ENCODE results near the gene EBPL.
"Not testable (repeated sequence)": the region's sequence is repeated elsewhere in the genome, so short reads cannot be mapped to it uniquely, and the experiment has no call there.

EBPL gene

GRCh38 chr13:49632156-49632555 is 59.1 kb downstream of the EBPL start:
- no peak for DNase-seq

DNA sequence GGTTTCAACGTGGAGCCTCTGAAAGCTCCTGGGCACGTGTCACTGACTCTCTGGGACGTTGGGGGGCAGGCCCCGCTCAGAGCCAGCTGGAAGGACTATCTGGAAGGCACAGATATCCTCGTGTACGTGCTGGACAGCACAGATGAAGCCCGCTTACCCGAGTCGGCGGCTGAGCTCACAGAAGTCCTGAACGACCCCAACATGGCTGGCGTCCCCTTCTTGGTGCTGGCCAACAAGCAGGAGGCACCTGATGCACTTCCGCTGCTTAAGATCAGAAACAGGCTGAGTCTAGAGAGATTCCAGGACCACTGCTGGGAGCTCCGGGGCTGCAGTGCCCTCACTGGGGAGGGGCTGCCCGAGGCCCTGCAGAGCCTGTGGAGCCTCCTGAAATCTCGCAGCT is 60.7 kb downstream of the EBPL start:
- DNase-seq, result no peak

- DNase-seq, result no peak
These were observed 61.3 kb downstream of the EBPL start for GRCh38 chr13:49629947-49630346.

DNA sequence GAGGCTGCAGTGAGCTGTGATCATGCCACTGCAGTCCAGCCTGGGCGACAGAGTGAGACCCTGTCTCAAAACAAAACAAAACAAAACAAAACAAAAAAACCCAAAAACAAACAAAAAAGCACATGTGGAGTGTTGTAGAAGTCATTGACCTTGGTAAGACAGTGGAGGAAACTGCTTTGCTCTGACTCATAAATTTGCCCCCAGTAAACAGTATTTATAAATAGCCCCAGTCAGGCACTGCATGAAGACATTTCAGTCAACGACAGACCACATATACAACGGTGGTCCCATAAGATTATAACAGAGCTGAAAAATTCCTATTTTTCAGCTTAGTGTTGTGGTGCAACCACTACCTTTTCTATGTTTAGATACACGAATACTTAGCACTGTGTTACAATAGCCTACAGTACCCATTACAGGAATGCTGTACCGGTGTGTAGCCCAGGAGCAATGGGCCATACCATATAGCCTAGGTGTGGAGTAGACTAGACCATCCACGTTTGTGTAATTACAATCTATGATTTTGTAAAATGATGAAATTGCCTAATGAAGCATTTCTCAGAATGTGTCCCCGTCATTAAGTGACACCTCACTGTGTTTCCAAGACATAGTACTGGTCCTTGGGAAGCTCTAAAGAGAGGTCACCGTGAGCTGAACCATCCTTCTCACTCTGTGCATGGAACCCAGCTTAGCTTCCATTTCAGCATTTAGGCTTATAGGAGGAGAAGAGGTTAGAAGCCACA is 61.9 kb downstream of the EBPL start:
- no peak for DNase-seq

GRCh38 chr13:49627831-49628652 is 63.2 kb downstream of the EBPL start, which contains the start of gene ARL11:
TSS of gene ARL11 (plus strand) at chr13:49628507. CDS start at chr13:49630448, 1,941 bp downstream.
- no peak for DNase-seq

DNA sequence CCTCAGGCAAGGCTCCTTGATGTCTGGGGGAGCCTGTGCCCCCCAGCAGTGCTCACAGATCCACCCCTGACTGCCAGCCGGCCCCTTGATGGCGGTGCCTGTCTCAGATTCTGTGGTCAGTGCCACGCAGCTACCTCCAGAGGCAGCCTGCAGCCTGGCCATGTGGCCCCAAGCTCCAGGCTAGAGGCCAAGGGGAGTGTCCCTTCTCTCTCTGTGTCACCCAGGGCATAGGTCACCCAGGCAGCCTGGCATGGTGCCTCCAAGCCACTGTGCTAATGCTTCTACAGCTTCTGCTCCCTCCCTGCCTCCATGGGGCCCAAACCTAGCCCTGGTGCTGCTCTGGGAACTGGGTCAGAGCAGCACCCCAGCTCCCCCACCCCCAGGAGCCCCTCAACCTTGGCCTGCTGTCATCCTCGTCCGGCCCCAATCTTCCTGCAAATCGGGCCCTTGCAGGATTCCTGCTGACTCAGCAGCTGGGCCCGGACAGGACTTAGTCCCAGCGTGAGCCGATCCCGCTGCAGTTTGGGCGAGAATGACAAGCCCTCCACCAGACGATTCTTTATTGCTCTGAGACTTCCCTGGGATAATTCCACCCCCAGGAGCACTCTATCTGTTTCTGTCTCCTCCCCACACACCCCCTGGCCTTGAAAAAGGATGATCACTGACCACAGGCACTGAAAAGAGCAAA is 65.8 kb downstream of the EBPL start:
- no peak for DNase-seq

DNA sequence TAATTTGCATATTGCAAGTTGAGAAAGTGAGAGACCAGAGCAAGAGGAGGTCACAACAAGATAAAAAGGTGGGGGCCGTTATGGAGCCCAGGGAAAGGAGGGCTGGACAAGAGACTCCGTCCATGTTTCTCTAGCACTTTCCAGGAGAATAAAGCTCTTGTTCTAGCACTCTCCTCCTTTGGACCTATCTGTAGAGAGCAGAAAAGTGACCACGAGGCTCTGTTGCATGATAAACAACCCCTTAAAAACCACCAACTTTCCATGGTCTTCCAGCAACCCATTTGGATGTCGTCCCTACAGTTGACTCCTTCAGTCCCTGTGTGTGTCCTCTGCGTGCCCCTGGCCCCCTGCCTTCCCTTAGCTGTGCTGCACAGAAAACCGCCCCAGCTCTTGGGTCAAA is 67.1 kb downstream of the EBPL start:
- no peak for DNase-seq

- no peak for DNase-seq
These were observed 68.9 kb downstream of the EBPL start for GRCh38 chr13:49622174-49622946.

GRCh38 chr13:49620170-49620621 is 71.1 kb downstream of the EBPL start:
- DNase-seq, result no peak

DNA sequence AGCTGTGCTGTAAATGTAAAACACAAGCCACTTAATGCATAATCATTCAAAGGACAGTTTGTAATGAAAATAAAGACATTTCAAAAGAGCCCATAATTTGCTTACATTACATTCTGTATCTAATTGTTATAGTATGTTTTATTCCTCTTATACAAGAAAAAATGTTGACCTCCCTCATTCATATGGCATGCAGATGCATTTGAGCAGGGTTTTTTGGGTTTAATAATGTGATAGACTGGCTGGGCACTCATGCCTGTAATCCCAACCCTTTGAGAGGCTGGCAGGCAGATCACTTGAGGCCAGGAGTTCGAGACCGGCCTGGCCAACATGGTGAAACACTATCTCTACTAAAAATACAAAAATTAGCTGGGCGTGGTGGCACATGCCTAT is 74.6 kb downstream of the EBPL start:
- no peak for DNase-seq

DNA sequence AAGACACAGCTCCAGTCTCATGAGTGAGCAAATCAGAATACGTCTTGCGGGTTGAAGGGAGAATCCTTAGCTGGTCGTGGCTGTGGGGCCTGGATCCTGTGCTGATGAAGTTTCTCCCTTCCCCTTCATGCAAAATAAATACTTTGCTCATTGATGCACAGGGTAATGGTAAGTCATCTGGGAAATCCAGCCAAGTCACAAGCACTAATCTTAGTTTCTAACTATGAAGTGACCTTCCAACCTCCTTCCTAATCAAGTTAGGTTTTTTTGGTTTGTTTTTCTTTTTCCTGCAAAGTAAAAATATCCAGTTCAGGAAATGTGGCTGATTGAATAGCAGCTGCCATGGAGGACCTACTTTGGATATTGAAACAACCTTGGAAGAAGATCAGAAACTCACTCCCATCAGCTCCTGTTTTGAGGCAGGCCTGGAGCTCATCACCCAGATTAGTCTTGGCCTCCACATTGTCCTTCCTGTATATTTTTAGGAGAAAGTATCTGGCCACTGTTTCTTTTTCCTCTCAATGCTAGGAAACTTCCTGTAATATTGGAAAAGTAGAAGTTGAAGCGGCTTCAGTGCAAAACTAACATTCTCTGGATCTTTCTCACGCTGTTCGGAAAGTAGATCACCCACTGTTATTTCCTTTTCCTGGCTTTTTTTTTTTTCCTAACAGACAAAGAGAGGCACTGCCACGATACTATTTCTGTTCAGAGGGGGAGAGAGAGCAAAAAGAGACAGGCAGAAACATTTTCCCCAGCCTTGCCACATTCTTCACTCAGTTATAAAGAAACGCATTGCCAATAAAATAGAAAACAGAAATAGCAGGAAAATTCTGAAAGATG is 75.2 kb downstream of the EBPL start:
- DNase-seq, result no peak

- DNase-seq, result not testable (repeated sequence)
These were observed 79.2 kb downstream of the EBPL start for GRCh38 chr13:49612042-49612441.
